ENCODE data around the gene FGF1. TPM values are rescaled to one million over a fixed set of nuclear protein-coding genes. Genes with fewer than 3 reads are reported as not detected.

FGF1 gene
- total and polyA plus RNA-seq, 2 of the 4 experiments (the other 2 are of a cell fraction) = 7.6 to 7.7 TPM

DNA sequence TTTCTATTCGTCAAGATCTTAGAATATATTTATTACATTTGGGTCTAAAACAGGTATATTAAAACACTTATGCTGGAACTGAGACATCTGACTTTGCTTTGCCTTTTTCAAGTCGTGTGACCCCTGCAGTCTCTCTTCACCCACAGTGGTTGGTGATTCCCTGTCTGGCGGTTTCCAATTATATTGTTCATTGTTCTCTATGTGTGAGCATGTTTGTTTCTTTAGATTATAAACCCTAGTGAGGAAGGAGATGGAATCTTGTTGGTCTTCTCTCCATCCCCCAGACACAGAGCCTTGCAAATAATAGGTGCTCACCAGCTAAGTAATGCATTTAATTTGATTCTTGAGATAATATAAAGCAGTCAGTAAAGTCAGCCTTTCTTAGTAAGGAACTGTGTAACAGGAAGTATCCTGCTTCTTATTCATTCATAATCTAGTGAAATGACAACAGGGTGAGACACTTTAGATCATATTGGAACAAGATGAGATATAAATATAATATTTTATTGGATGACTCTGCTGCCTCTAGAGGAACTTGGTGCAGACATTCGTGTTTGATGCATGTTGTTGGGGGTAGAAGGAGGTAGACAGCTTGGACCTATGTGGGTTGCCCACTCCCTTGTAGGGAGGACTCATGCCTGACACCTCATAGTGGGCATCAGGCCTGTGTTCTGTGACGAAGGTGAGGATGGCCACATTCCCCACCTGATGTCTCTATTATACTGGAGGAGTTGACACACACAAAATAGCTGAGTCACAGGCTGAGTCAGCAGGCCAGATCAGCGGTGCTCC lies 88.1 kb downstream of the FGF1 start:
- ChIA-PET CTCF (interaction anchor here (1.2 to 1.3 kb wide), 3 partner anchors 10 to 101 kb away, joined by 3 to 4 read pairs (median 4); no protein-coding TSS in a partner anchor), POLR2A (ENCODE audit: unreplicated experiment) (no interaction called here)
- Histone ChIP-seq H3K4me1 (ENCODE audit: control insufficient read depth, insufficient read depth, low read length) (peaks cover 13% of the 10 kb centered on the region), H2AK9ac (replicated peaks; ENCODE audit: low read depth, low read length, poor library complexity) (no peak overlapping the region), H4K8ac (ENCODE audit: low read depth in 2 of 2, low read length in 2 of 2) (peak overlapping the region in 1 of 2 experiments; percentile 33; a peak in 1 of 4 replicates), H4K91ac (ENCODE audit: insufficient read depth, low read depth, low read length) (peak overlapping the region; percentile 27; the same call in 1 of the 2 replicates), H3K4me3 (ENCODE audit: insufficient read depth, low read depth, low read length) (no peak overlapping the region), H2AK5ac (ENCODE audit: low read depth, low read length) (peak overlapping the region; percentile 62; the same call in 1 of the 2 replicates), H3K36me3 (ENCODE audit: control insufficient read depth, insufficient read depth, low read length) (no peaks in the 10 kb centered on the region), H2BK15ac (ENCODE audit: low read depth, low read length) (0 out of 3 replicates have a peak overlapping the region, but pooled peaks have one; percentile 30), H3K14ac (replicated peaks; ENCODE audit: low read depth, low read length) (0 out of 2 replicates have a peak overlapping the region, but pooled peaks have one; percentile 10), H3K9ac (ENCODE audit: low read depth, low read length) (no peak overlapping the region), H3K56ac (ENCODE audit: extremely low read depth, insufficient read depth, low read length) (no peak overlapping the region), H4K5ac (ENCODE audit: low read depth, low read length) (peak overlapping the region; percentile 70; the same call in 1 of the 2 replicates), H3K27me3 (ENCODE audit: control insufficient read depth, insufficient read depth, low read length) (no peaks in the 10 kb centered on the region), H3K23ac (ENCODE audit: low read depth, low read length) (0 out of 2 replicates have a peak overlapping the region, but pooled peaks have one; percentile 13), H3K4me2 (ENCODE audit: low read depth, low read length) (peak overlapping the region; percentile 61; the same call in 1 of the 2 replicates), H3K79me1 (ENCODE audit: low read depth in 1 of 2, low read length in 2 of 2) (peaks cover 0 to 23% of the 10 kb centered on the region in 2 experiments; a peak in 2 of 4 replicates), H3K4ac (ENCODE audit: low read depth, low read length) (peak overlapping the region; percentile 75), H2AFZ (replicated peaks; ENCODE audit: low read length, poor library complexity) (peak overlapping the region; percentile 72), H4K20me1 (ENCODE audit: insufficient read depth, low read length) (no peaks in the 10 kb centered on the region), H3K27ac (ENCODE audit: insufficient read depth, low read length) (peak overlapping the region; percentile 25; the same call in 1 of the 2 replicates), H2BK120ac (ENCODE audit: low read depth, low read length) (peak overlapping the region; percentile 75), H3K9me3 (ENCODE audit: control insufficient read depth, insufficient read depth, low read length) (no peaks in the 10 kb centered on the region), H3K18ac (ENCODE audit: low read depth, low read length) (peak overlapping the region; percentile 78; the same call in 1 of the 2 replicates), H2BK20ac (ENCODE audit: low read depth, low read length) (peak overlapping the region; percentile 44), H3K9me1 (ENCODE audit: insufficient read depth, low read length) (peaks cover 14% of the 10 kb centered on the region), H2BK5ac (ENCODE audit: low read depth, low read length, poor library complexity, severe bottlenecking) (peak overlapping the region; percentile 39)
- TF ChIP-seq MXI1 (IDR thresholded peaks at IDR 0.05; ENCODE audit: borderline replicate concordance, low read depth, low read length) = no peak
- TF ChIP-seq FOS (IDR thresholded peaks at IDR 0.05; ENCODE audit: low read depth, low read length) = peak; percentile 83
- no peak for TF ChIP-seq RAD21 (IDR thresholded peaks at IDR 0.05; ENCODE audit: low read length)
- TF ChIP-seq NFE2L2 (IDR thresholded peaks at IDR 0.05; ENCODE audit: low read depth, low read length) = peak; percentile 97
- TF ChIP-seq CEBPB (IDR thresholded peaks at IDR 0.05; ENCODE audit: low read depth, low read length) = peak; percentile 57; the same call in 1 of the 2 replicates
- peak; percentile 92 for TF ChIP-seq MAFK (IDR thresholded peaks at IDR 0.05; ENCODE audit: low read depth, low read length)
- 0 out of 2 replicates have a peak, but pooled peaks have one; percentile 10 for TF ChIP-seq SMC3 (IDR thresholded peaks at IDR 0.05; ENCODE audit: low read depth, low read length)
- peak; percentile 33; the same call in 1 of the 2 replicates for TF ChIP-seq BHLHE40 (IDR thresholded peaks at IDR 0.05; ENCODE audit: low read depth, low read length)
- BruUV-seq (replicated peaks) = no TSS peak
- WGBS, 2 experiments (ENCODE audit: extremely low coverage in 2 of 2, insufficient read length in 1 of 2) = no CpG with 5 or more reads among the region's 6 CpGs
- DNase-seq (peak; percentile 90), ATAC-seq (ENCODE audit: low read depth) (peak; percentile 69)
- dilution Hi-C loops (cut with HindIII; ENCODE audit: low sequenced_read_pairs, unreplicated experiment) (no loop called here), intact Hi-C loops (cut with micrococcal nuclease) (no loop called here), in situ Hi-C loops (cut with MboI; ENCODE audit: low sequenced_read_pairs) (no loop called here)
